Liver (tissue), 5 donors: ENCODE data around the gene CD79B. TPM values are rescaled to one million over a fixed set of nuclear protein-coding genes. Genes with fewer than 3 reads are reported as not detected.

Source experiments
- polyA plus RNA-seq, 2 donors: library from polyadenylated mRNA; stranded (reverse) in 1 of 2; unstranded in 1 of 2; fragments of 200-250 nt in 1 of 2; fragments of >200 nt in 1 of 2; fragmentation: Nextera tagmentation in 1 of 2; extraction: Ambion mirVana in 1 of 2; gene quantifications; one replicate each; pipeline versions ENCODE4 v1.2.1 to v1.2.3, GENCODE V29; 2013 to 2015
- small RNA-seq: library from RNA; depleted of rRNA; stranded (forward); fragments of <200 nt; gene quantifications from one replicate; pipeline ENCODE3, GENCODE V24; 2014
- total RNA-seq, 2 donors: library from RNA; depleted of rRNA; stranded (reverse); fragments of >200 nt; gene quantifications; one replicate each; pipeline ENCODE4 v1.2.3, GENCODE V29; 2014
- donor health status: healthy.
- donor health status: healthy.
- donor health status: healthy.

Gene CD79B
- total and polyA plus RNA-seq, 4 donors = 1.3 to 6.5 (median 3.5) TPM

Small RNAs within 50 kb of the gene (small RNA-seq; reads per million reads assigned to genes)
- not detected for gene AC040958.1
- not detected for gene AC127029.1
- gene GH1 = not detected

Other genes with a start within 250 kb of the CD79B start
- 10 to 100 TPM in 1 of 2 donors, 1 to 10 TPM in 1; 6.2 to 24.2 TPM for gene LIMD2, start 232.2 kb downstream of the CD79B start, total RNA-seq
- 1 to 10 TPM; 5.9 to 9.6 TPM for gene LIMD2, start 232.2 kb downstream of the CD79B start, polyA plus RNA-seq
- 10 to 100 TPM in 1 of 2 donors, 1 to 10 TPM in 1; 7.8 to 17.9 TPM for gene STRADA, start 190.5 kb downstream of the CD79B start, total RNA-seq
- 1 to 10 TPM; 7.7 to 8.6 TPM for gene STRADA, start 190.5 kb downstream of the CD79B start, polyA plus RNA-seq
- 10 to 100 TPM; 67.7 to 87.2 TPM for gene CCDC47, start 158.7 kb downstream of the CD79B start, total RNA-seq
- gene CCDC47, start 158.7 kb downstream of the CD79B start, polyA plus RNA-seq = 10 to 100 TPM; 33.0 to 57.8 TPM
- 10 to 100 TPM; 39.7 to 64.2 TPM for gene DDX42, start 158.2 kb downstream of the CD79B start, total RNA-seq
- gene DDX42, start 158.2 kb downstream of the CD79B start, polyA plus RNA-seq = 10 to 100 TPM; 15.0 to 20.1 TPM
- 10 to 100 TPM; 51.0 to 57.1 TPM for gene PSMC5, start 104.9 kb downstream of the CD79B start, total RNA-seq
- gene PSMC5, start 104.9 kb downstream of the CD79B start, polyA plus RNA-seq = 10 to 100 TPM; 87.3 to 87.4 TPM
- 10 to 100 TPM; 20.2 to 31.1 TPM for gene FTSJ3, start 104.7 kb downstream of the CD79B start, total RNA-seq
- gene FTSJ3, start 104.7 kb downstream of the CD79B start, polyA plus RNA-seq = 10 to 100 TPM; 10.5 to 18.2 TPM
- gene SMARCD2, start 89.6 kb downstream of the CD79B start, total RNA-seq = 10 to 100 TPM; 36.3 to 67.9 TPM
- 10 to 100 TPM; 14.5 to 42.5 TPM for gene SMARCD2, start 89.6 kb downstream of the CD79B start, polyA plus RNA-seq
- gene CSH2, start 58.7 kb downstream of the CD79B start, total RNA-seq = not detected
- not detected for gene CSH2, start 58.7 kb downstream of the CD79B start, polyA plus RNA-seq
- not detected for gene GH2, start 50.4 kb downstream of the CD79B start, total RNA-seq
- not detected for gene GH2, start 50.4 kb downstream of the CD79B start, polyA plus RNA-seq
- not detected for gene CSH1, start 35.8 kb downstream of the CD79B start, total RNA-seq
- gene CSH1, start 35.8 kb downstream of the CD79B start, polyA plus RNA-seq = not detected
- gene CSHL1, start 21.1 kb downstream of the CD79B start, total RNA-seq = not detected
- gene CSHL1, start 21.1 kb downstream of the CD79B start, polyA plus RNA-seq = not detected
- gene GH1, start 13.5 kb downstream of the CD79B start, total RNA-seq = not detected
- not detected for gene GH1, start 13.5 kb downstream of the CD79B start, polyA plus RNA-seq
- 1 to 10 TPM in 1 of 2 donors, under 1 TPM in 1; 0.70 to 1.3 TPM for gene SCN4A, start 40.6 kb upstream of the CD79B start, total RNA-seq
- gene SCN4A, start 40.6 kb upstream of the CD79B start, polyA plus RNA-seq = under 1 TPM; 0.04 to 0.15 TPM
- under 1 TPM in 1 of 2 donors, not detected in 1; 0.14 TPM for gene PRR29, start 66.0 kb upstream of the CD79B start, total RNA-seq
- gene PRR29, start 66.0 kb upstream of the CD79B start, polyA plus RNA-seq = under 1 TPM; 0.02 to 0.35 TPM
- gene ICAM2, start 88.3 kb upstream of the CD79B start, total RNA-seq = 10 to 100 TPM; 10.1 to 17.5 TPM
- gene ICAM2, start 88.3 kb upstream of the CD79B start, polyA plus RNA-seq = 10 to 100 TPM in 1 of 2 donors, 1 to 10 TPM in 1; 9.6 to 14.7 TPM
- gene ERN1, start 197.8 kb upstream of the CD79B start, total RNA-seq = 10 to 100 TPM in 1 of 2 donors, 1 to 10 TPM in 1; 7.5 to 35.1 TPM
- gene ERN1, start 197.8 kb upstream of the CD79B start, polyA plus RNA-seq = 10 to 100 TPM in 1 of 2 donors, 1 to 10 TPM in 1; 6.3 to 22.3 TPM